Measurements from ENCODE around the gene UBE2J2.

The UBE2J2 gene

GRCh38 chr1:1226566-1227362 lies 46.9 kb downstream of the UBE2J2 start:
- no peak for DNase-seq (ENCODE audit: low read depth)

GRCh38 chr1:1225913-1226312 lies 47.7 kb downstream of the UBE2J2 start:
- no peak for DNase-seq (ENCODE audit: low read depth)

GRCh38 chr1:1225238-1225845 lies 48.3 kb downstream of the UBE2J2 start:
- no peak for DNase-seq (ENCODE audit: low read depth)

- no peak for DNase-seq (ENCODE audit: low read depth)
These were observed 49.8 kb downstream of the UBE2J2 start for GRCh38 chr1:1223891-1224290.

GRCh38 chr1:1223321-1223720 lies 50.3 kb downstream of the UBE2J2 start:
- no peak for DNase-seq (ENCODE audit: low read depth)

- DNase-seq (ENCODE audit: low read depth): no peak
These were observed 51.0 kb downstream of the UBE2J2 start for GRCh38 chr1:1222575-1223225.

- DNase-seq (ENCODE audit: low read depth): no peak
These were observed 51.6 kb downstream of the UBE2J2 start for GRCh38 chr1:1221887-1222574.

GRCh38 chr1:1220197-1220596 lies 53.5 kb downstream of the UBE2J2 start:
- no peak for DNase-seq (ENCODE audit: low read depth)

- DNase-seq (ENCODE audit: low read depth): no peak
These were observed 54.3 kb downstream of the UBE2J2 start for GRCh38 chr1:1219341-1219740.

- no peak for DNase-seq (ENCODE audit: low read depth)
These were observed 55.0 kb downstream of the UBE2J2 start for GRCh38 chr1:1218524-1219200.

GRCh38 chr1:1217621-1218523 lies 55.8 kb downstream of the UBE2J2 start:
- no peak for DNase-seq (ENCODE audit: low read depth)

- DNase-seq (ENCODE audit: low read depth): no peak
These were observed 56.7 kb downstream of the UBE2J2 start for GRCh38 chr1:1216770-1217620.

- no peak for DNase-seq (ENCODE audit: low read depth)
These were observed 57.6 kb downstream of the UBE2J2 start for GRCh38 chr1:1215881-1216605.

- DNase-seq (ENCODE audit: low read depth): no peak
These were observed 58.5 kb downstream of the UBE2J2 start for GRCh38 chr1:1215080-1215676.

GRCh38 chr1:1213345-1214265 lies 60.0 kb downstream of the UBE2J2 start, which contains the start of gene TNFRSF4:
Gene TNFRSF4 (minus strand): TSS chr1:1214153. CDS start chr1:1214127, 26 bp downstream.
- DNase-seq (ENCODE audit: low read depth): no peak

- DNase-seq (ENCODE audit: low read depth): no peak
These were observed 60.8 kb downstream of the UBE2J2 start for GRCh38 chr1:1212780-1213344.

Data from activated T-cell treated with anti-CD3 and anti-CD28 coated beads for 1 hour (primary cell).